ENCODE results near the gene TUBB4A.

- TF ChIP-seq CTCF (IDR thresholded peaks at IDR 0.05; ENCODE audit: insufficient read depth, low read depth, low read length): no peak
- TF ChIP-seq EZH2 (IDR thresholded peaks at IDR 0.05; ENCODE audit: insufficient read depth, low read length): no peak
These were observed 25.9 kb upstream of the TUBB4A start for GRCh38 chr19:6527893-6528543.
